Activated CD4-positive, alpha-beta memory T cell treated with anti-CD3 and anti-CD28 coated beads for 36 hours (primary cell): Measurements from ENCODE around the gene DLG2. TPM values are rescaled to one million over a fixed set of nuclear protein-coding genes. Genes with fewer than 3 reads are reported as not detected.

ENCODE experiments used
- CTCF ChIA-PET: fragments of 350-600 bp; sonication (Branson Sonifier 250); formaldehyde crosslinking; loops from one replicate; lab custom pipeline; 2021; ENCODE audit warnings: antibody characterized with exemption, inconsistent platforms; lab: Charles Lee
- POLR2A ChIA-PET: fragments of 350-600 bp; sonication (Branson Sonifier 250); formaldehyde crosslinking; loops from one replicate; lab custom pipeline; 2021; ENCODE audit warnings: antibody characterized with exemption; lab: Charles Lee
- DNase-seq: peaks from one replicate; pipeline ENCODE4 v3.0.0-alpha.2; 2020
- H3K27ac Mint-ChIP-seq: one replicate; pipeline ENCODE4 v1.8.0; 2021; ENCODE audit warnings: mixed read lengths
- H3K27me3 Mint-ChIP-seq: one replicate; pipeline ENCODE4 v1.8.0; 2021; ENCODE audit warnings: mixed read lengths
- H3K36me3 Mint-ChIP-seq: one replicate; pipeline ENCODE4 v1.8.0; 2021; ENCODE audit warnings: mixed read lengths
- H3K4me1 Mint-ChIP-seq: one replicate; pipeline ENCODE4 v1.8.0; 2021; ENCODE audit warnings: low read depth, mixed read lengths
- H3K4me3 Mint-ChIP-seq: one replicate; pipeline ENCODE4 v1.8.0; 2021; ENCODE audit warnings: mild to moderate bottlenecking, mixed read lengths
- H3K9me3 Mint-ChIP-seq: one replicate; pipeline ENCODE4 v1.8.0; 2021; ENCODE audit warnings: mixed read lengths
- intact Hi-C: fragments of 100-400 bp; cut with micrococcal nuclease; formaldehyde crosslinking; loops from one replicate; pipeline ENCODE4 v1.15.1; 2023
- total RNA-seq, 2 experiments: library from RNA; stranded (reverse); gene quantifications; one replicate each; pipeline ENCODE4 v1.2.3, GENCODE V29; 2021

DLG2 gene
- total RNA-seq, 2 experiments from 2014 or later = 1.7 to 2.1 TPM

DNA sequence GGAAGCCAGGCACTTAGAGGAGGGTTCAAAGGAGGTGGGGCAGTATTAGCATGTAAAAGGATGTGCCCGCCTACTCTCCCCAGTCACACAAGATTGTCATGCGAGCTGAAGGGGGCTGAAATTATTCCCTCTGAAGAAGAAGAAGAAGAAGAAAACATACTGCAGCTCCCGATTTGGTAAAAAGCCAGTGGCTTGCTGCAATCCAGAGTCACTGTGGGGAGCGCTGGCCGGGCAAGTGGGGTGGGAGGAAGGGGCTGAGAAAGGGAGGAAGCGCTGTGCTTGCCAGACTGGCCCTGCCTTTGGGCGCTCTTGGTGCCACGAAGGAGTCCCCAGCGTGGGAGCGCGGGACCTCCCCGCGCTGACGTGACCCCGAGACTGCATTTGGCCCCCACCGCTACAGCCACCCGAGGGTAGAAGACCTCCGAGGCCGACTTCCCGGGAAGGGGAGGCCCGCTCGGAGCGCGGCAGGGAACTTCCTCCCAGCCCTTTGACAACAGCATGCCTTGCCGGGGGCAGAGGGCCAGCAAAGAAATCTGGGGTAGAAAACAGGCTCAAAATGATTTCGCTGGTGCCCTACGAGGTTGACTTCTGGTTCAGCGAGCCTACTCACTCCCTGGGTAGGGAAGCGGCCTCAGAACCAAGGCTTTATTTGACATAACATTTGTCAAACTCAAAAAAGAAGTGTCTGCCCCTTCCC is 906.3 kb downstream of the DLG2 start:
- Mint-ChIP-seq H3K27ac (no peak overlapping the region), H3K4me3 (no peak overlapping the region), H3K4me1 (no peaks in the 10 kb centered on the region), H3K27me3 (peaks cover 3% of the 10 kb centered on the region), H3K36me3 (peaks cover 1% of the 10 kb centered on the region), H3K9me3 (peaks cover 7% of the 10 kb centered on the region)
- DNase-seq = no peak
- ChIA-PET POLR2A (no interaction called here), CTCF (no interaction called here)
- intact Hi-C loops = no loop called here

GRCh38 chr11:84719935-84720577 is 907.1 kb downstream of the DLG2 start:
- H3K27ac Mint-ChIP-seq = no peak overlapping the region
- ChIA-PET CTCF (no interaction called here), POLR2A (no interaction called here)
- H3K27me3 Mint-ChIP-seq = peaks cover 3% of the 10 kb centered on the region
- DNase-seq = no peak
- no peak overlapping the region for H3K4me3 Mint-ChIP-seq
- intact Hi-C loops = no loop called here
- H3K4me1 Mint-ChIP-seq = no peaks in the 10 kb centered on the region
- H3K9me3 Mint-ChIP-seq = peaks cover 9% of the 10 kb centered on the region
- H3K36me3 Mint-ChIP-seq = peaks cover 1% of the 10 kb centered on the region

DNA sequence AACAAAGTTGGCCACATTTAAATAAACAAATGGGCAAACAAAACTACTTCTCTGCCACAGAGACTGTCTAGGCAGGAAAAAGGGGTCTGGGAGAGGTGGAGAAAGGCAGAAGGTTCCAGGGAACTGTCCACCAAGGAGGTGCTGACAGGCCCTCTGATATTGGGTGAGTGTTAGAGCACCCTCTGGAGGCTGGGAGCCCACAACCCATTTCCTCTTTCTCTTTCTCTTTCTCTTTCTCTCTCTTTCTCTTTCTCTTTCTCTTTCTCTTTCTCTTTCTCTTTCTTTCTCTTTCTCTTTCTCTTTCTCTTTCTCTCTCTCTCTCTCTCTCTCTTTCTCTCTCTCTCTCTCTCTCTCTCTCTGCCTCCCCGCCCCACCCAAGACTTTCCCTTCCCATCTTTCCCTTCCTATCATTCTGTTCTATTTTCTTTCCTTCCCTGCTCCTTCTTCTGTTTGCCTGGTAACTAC is 912.8 kb downstream of the DLG2 start:
- no peak overlapping the region for H3K27ac Mint-ChIP-seq
- ChIA-PET POLR2A (no interaction called here), CTCF (no interaction called here)
- H3K4me3 Mint-ChIP-seq = no peak overlapping the region
- no peaks in the 10 kb centered on the region for H3K27me3 Mint-ChIP-seq
- intact Hi-C loops = no loop called here
- H3K4me1 Mint-ChIP-seq = no peaks in the 10 kb centered on the region
- peaks cover 22% of the 10 kb centered on the region for H3K9me3 Mint-ChIP-seq
- H3K36me3 Mint-ChIP-seq = peaks cover under 1% of the 10 kb centered on the region
- DNase-seq = peak; percentile 29

DNA sequence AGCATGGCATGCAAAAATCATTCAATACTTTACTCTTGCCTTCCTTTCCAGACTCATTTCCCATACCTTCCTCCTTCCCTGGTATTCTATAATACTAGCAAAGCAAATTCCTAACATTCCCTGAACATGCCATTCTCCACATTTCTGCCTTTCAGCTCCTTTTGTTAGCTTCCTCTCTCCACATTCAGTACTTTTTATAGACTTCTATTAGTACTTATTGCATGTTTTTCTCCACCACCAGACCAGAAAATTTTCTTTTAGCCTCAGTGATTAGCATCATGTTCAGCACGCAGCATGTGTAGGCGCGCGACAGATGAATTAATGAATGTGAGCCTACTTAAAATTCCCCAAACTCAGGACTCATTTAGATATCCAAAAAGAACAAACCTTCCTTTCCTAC is 935.3 kb downstream of the DLG2 start:
- intact Hi-C loops = no loop called here
- no peak overlapping the region for H3K4me3 Mint-ChIP-seq
- peaks cover 26% of the 10 kb centered on the region for H3K9me3 Mint-ChIP-seq
- ChIA-PET POLR2A (no interaction called here), CTCF (no interaction called here)
- H3K27me3 Mint-ChIP-seq = no peaks in the 10 kb centered on the region
- H3K36me3 Mint-ChIP-seq = no peaks in the 10 kb centered on the region
- H3K4me1 Mint-ChIP-seq = no peaks in the 10 kb centered on the region
- H3K27ac Mint-ChIP-seq = no peak overlapping the region
- DNase-seq = no peak

DNA sequence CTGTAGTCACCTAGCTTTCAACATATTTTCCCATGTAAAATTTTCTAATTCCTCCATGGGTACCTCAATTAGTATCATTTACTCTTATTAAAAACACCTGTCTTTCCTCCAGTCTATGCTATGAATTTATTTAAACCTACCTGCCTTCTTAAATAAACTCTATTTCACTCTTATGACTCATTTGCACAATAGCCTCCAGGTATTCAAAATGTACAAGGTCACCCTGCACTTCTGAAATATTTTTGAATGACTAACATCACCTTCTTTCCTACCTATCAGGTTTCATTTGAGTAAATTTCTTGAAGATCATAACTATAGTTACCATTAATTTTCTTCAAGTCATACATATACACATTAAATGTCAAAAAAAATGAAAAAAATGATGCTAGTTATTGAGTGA is 939.7 kb downstream of the DLG2 start:
- Mint-ChIP-seq H3K36me3 (no peaks in the 10 kb centered on the region), H3K27ac (no peak overlapping the region), H3K4me3 (no peak overlapping the region), H3K4me1 (no peaks in the 10 kb centered on the region), H3K9me3 (peaks cover 31% of the 10 kb centered on the region), H3K27me3 (no peaks in the 10 kb centered on the region)
- ChIA-PET POLR2A (no interaction called here), CTCF (no interaction called here)
- intact Hi-C loops = no loop called here
- no peak for DNase-seq

GRCh38 chr11:84686716-84687115 is 940.4 kb downstream of the DLG2 start:
- ChIA-PET POLR2A (no interaction called here), CTCF (no interaction called here)
- Mint-ChIP-seq H3K9me3 (peaks cover 28% of the 10 kb centered on the region), H3K27me3 (no peaks in the 10 kb centered on the region), H3K27ac (no peak overlapping the region), H3K36me3 (no peaks in the 10 kb centered on the region), H3K4me1 (no peaks in the 10 kb centered on the region), H3K4me3 (no peak overlapping the region)
- intact Hi-C loops = no loop called here
- DNase-seq = no peak

- POLR2A ChIA-PET = no interaction called here
- peaks cover 28% of the 10 kb centered on the region for H3K9me3 Mint-ChIP-seq
- no peaks in the 10 kb centered on the region for H3K36me3 Mint-ChIP-seq
- intact Hi-C loops = no loop called here
- no peaks in the 10 kb centered on the region for H3K27me3 Mint-ChIP-seq
- CTCF ChIA-PET = no interaction called here
- H3K27ac Mint-ChIP-seq = no peak overlapping the region
- DNase-seq = no peak
- no peaks in the 10 kb centered on the region for H3K4me1 Mint-ChIP-seq
- no peak overlapping the region for H3K4me3 Mint-ChIP-seq
Measured at GRCh38 chr11:84685976-84686375, 941.2 kb downstream of the DLG2 start.

- POLR2A ChIA-PET = no interaction called here
Measured at GRCh38 chr11:84685149-84685548, 942.0 kb downstream of the DLG2 start.

GRCh38 chr11:84681456-84681855 is 945.7 kb downstream of the DLG2 start:
- intact Hi-C loops = no loop called here
- no peaks in the 10 kb centered on the region for H3K27me3 Mint-ChIP-seq
- H3K27ac Mint-ChIP-seq = no peak overlapping the region
- no peak overlapping the region for H3K4me3 Mint-ChIP-seq
- CTCF ChIA-PET = no interaction called here
- POLR2A ChIA-PET = no interaction called here
- no peak for DNase-seq
- H3K9me3 Mint-ChIP-seq = peaks cover 36% of the 10 kb centered on the region
- no peaks in the 10 kb centered on the region for H3K36me3 Mint-ChIP-seq
- no peaks in the 10 kb centered on the region for H3K4me1 Mint-ChIP-seq

More at GRCh38 chr11:84685149-84685548, 942.0 kb downstream of the DLG2 start:
- H3K4me3 Mint-ChIP-seq = no peak overlapping the region
- no peaks in the 10 kb centered on the region for H3K36me3 Mint-ChIP-seq
- no peak overlapping the region for H3K27ac Mint-ChIP-seq
- no peaks in the 10 kb centered on the region for H3K4me1 Mint-ChIP-seq
- CTCF ChIA-PET = no interaction called here
- DNase-seq = no peak
- no peaks in the 10 kb centered on the region for H3K27me3 Mint-ChIP-seq
- intact Hi-C loops = no loop called here
- peaks cover 29% of the 10 kb centered on the region for H3K9me3 Mint-ChIP-seq

DNA sequence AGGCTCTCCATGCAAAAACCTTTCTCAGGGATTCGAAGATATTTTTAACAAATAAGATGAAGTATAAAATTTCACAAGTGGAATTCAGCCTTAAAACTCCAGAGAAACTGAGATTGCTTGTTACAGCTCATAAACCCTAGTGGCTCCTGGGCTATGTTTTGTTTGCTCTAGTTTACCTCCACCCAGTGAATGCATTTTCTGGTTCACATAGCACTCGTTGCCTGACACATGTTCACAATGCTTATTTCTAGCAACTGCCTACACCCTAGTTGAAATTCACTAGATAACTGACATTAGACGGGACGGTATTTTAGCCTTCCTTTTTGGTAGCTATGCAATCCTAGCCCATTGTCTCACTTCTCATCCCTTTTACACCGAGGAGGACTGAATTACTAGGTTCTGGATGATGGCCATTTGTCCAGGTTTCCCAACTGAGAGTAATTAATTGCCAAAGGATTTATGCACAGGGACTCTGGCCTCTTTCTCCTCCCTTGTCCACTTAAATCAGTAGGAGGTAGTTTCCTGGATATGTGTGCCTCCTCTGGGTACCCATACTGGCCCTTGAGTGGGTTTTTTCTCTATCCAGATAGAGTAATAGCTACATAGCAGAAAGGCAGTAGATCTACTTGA is 951.6 kb downstream of the DLG2 start:
- Mint-ChIP-seq H3K36me3 (no peaks in the 10 kb centered on the region), H3K27ac (no peak overlapping the region), H3K9me3 (peaks cover 35% of the 10 kb centered on the region), H3K27me3 (no peaks in the 10 kb centered on the region), H3K4me3 (no peak overlapping the region), H3K4me1 (no peaks in the 10 kb centered on the region)
- CTCF ChIA-PET = no interaction called here
- POLR2A ChIA-PET = no interaction called here
- intact Hi-C loops = no loop called here
- DNase-seq = no peak

GRCh38 chr11:84673753-84674152 is 953.4 kb downstream of the DLG2 start:
- ChIA-PET CTCF (no interaction called here), POLR2A (no interaction called here)
- no peaks in the 10 kb centered on the region for H3K27me3 Mint-ChIP-seq

GRCh38 chr11:84671325-84671999 is 955.7 kb downstream of the DLG2 start:
- H3K9me3 Mint-ChIP-seq = peaks cover 41% of the 10 kb centered on the region
- H3K4me3 Mint-ChIP-seq = no peak overlapping the region
- CTCF ChIA-PET = no interaction called here
- H3K36me3 Mint-ChIP-seq = peaks cover 2% of the 10 kb centered on the region
- no peak overlapping the region for H3K27ac Mint-ChIP-seq
- intact Hi-C loops = no loop called here
- H3K27me3 Mint-ChIP-seq = no peaks in the 10 kb centered on the region
- POLR2A ChIA-PET = no interaction called here
- no peak for DNase-seq
- no peaks in the 10 kb centered on the region for H3K4me1 Mint-ChIP-seq

More at GRCh38 chr11:84673753-84674152, 953.4 kb downstream of the DLG2 start:
- DNase-seq = no peak
- H3K36me3 Mint-ChIP-seq = peaks cover 2% of the 10 kb centered on the region
- intact Hi-C loops = no loop called here
- no peaks in the 10 kb centered on the region for H3K4me1 Mint-ChIP-seq
- no peak overlapping the region for H3K27ac Mint-ChIP-seq
- no peak overlapping the region for H3K4me3 Mint-ChIP-seq
- peaks cover 42% of the 10 kb centered on the region for H3K9me3 Mint-ChIP-seq
